GM12878 (cell line): ENCODE measurements around the gene MRPS5. TPM values are rescaled to one million over a fixed set of nuclear protein-coding genes. Genes with fewer than 3 reads are reported as not detected.

ENCODE experiments used
- ATF7 ChIP-seq: fragments of 450-650 bp; IDR thresholded peaks from 2 replicates; pipeline ENCODE4 v1.6.1; 2016; ENCODE audit warnings: low read depth, mild to moderate bottlenecking
- BCL11A ChIP-seq: IDR thresholded peaks from 2 replicates; pipeline ENCODE4 v1.6.1; 2011; ENCODE audit warnings: low read depth, low read length
- CREM ChIP-seq: IDR thresholded peaks from 2 replicates; pipeline ENCODE4 v1.6.1; 2014; ENCODE audit warnings: antibody characterized with exemption, low read depth
- ETV6 ChIP-seq, 2 experiments: fragments of 450-650 bp in 1 of 2; IDR thresholded peaks in 1 of 2; conservative IDR thresholded peaks in 1 of 2; 2 replicates each; pipeline ENCODE4 v1.6.1; 2014; ENCODE audit warnings: antibody characterized with exemption in 1 of 2, borderline replicate concordance in 1 of 2, low read depth in 1 of 2, mild to moderate bottlenecking in 1 of 2, moderate library complexity in 1 of 2
- GABPA ChIP-seq: IDR thresholded peaks from 2 replicates; pipeline ENCODE4 v1.6.1; 2014; ENCODE audit warnings: antibody characterized with exemption, low read depth, mild to moderate bottlenecking, inconsistent platforms
- GATAD2B ChIP-seq: fragments of 450-650 bp; conservative IDR thresholded peaks from 2 replicates; pipeline ENCODE4 v1.6.1; 2017; ENCODE audit warnings: low read depth, mild to moderate bottlenecking, moderate library complexity
- HDAC2 ChIP-seq: fragments of 200-600 bp; sonication (generic); IDR thresholded peaks from 2 replicates; pipeline ENCODE4 v1.6.1; 2017
- IKZF1 ChIP-seq: fragments of 450-650 bp; conservative IDR thresholded peaks from 2 replicates; pipeline ENCODE4 v1.6.1; 2017; ENCODE audit warnings: antibody characterized with exemption, mild to moderate bottlenecking
- IRF4 ChIP-seq: IDR thresholded peaks from 2 replicates; pipeline ENCODE4 v1.6.1; 2011; ENCODE audit warnings: low read depth, low read length
- MEF2B ChIP-seq: fragments of 450-650 bp; IDR thresholded peaks from 2 replicates; pipeline ENCODE4 v1.6.1; 2018; ENCODE audit warnings: mild to moderate bottlenecking, moderate library complexity; ENCODE audit not compliant: partially characterized antibody, poor library complexity, severe bottlenecking
- MLLT1 ChIP-seq: fragments of 450-650 bp; IDR thresholded peaks from 2 replicates; pipeline ENCODE4 v1.6.1; 2016; ENCODE audit warnings: mild to moderate bottlenecking
- NR2C2 ChIP-seq: IDR thresholded peaks from 2 replicates; pipeline ENCODE4 v1.6.1; 2011; ENCODE audit warnings: borderline replicate concordance, low read depth; ENCODE audit not compliant: control insufficient read depth, insufficient read length
- NR2F1 ChIP-seq: fragments of 450-650 bp; conservative IDR thresholded peaks from 2 replicates; pipeline ENCODE4 v1.6.1; 2017; ENCODE audit warnings: mild to moderate bottlenecking
- PAX5 ChIP-seq: IDR thresholded peaks from 2 replicates; pipeline ENCODE4 v1.6.1; 2011; ENCODE audit warnings: low read depth, low read length, borderline replicate concordance
- PAX8 ChIP-seq: fragments of 450-650 bp; IDR thresholded peaks from 2 replicates; pipeline ENCODE4 v1.6.1; 2017; ENCODE audit warnings: mild to moderate bottlenecking, moderate library complexity
- PML ChIP-seq: IDR thresholded peaks from 2 replicates; pipeline ENCODE4 v1.6.1; 2012; ENCODE audit warnings: low read length, inconsistent platforms
- SREBF1 ChIP-seq: IDR thresholded peaks from 2 replicates; pipeline ENCODE4 v1.6.1; 2012; ENCODE audit warnings: mild to moderate bottlenecking, low read length
- STAT3 ChIP-seq: IDR thresholded peaks from 2 replicates; pipeline ENCODE4 v1.6.1; 2011; ENCODE audit warnings: low read depth, low read length, improper control_type of control experiment
- TARDBP ChIP-seq: IDR thresholded peaks from 2 replicates; pipeline ENCODE4 v1.6.1; 2016; ENCODE audit warnings: borderline replicate concordance
- polyA plus RNA-seq, 11 experiments: library from polyadenylated mRNA; depleted of rRNA in 4 of 11; unstranded in 6 of 11; stranded (reverse) in 5 of 11; fragments of >200 nt; fragmentation: Nextera tagmentation in 4 of 11; fragmentation: Illumina TruSeq in 1 of 11; extraction: Ambion mirVana in 4 of 11; extraction: Trizol in 1 of 11; gene quantifications; 1 replicate in 1 of 11; 2 replicates in 10 of 11; pipeline versions ENCODE4 v1.2.1 to v1.2.3, GENCODE V29; 2011 to 2016; ENCODE audit warnings: inconsistent platforms in 2 of 11, missing spikeins in 2 of 11, low read depth in 1 of 11
- total RNA-seq, 4 experiments: library from RNA; depleted of rRNA in 3 of 4; stranded (reverse); fragments of >200 nt in 3 of 4; fragmentation: Illumina TruSeq in 1 of 4; extraction: Trizol in 1 of 4; gene quantifications; 2 replicates each; pipeline versions ENCODE4 v1.2.1 to v1.2.3, GENCODE V29; 2013 to 2021
- TF ChIP-seq, protein P1 (sequence below): fragments of 450-650 bp; formaldehyde crosslinking; IDR thresholded peaks from 2 replicates; pipeline ENCODE4 v1.5.0; 2022; ENCODE audit warnings: mild to moderate bottlenecking, missing genetic modification characterization
- TF ChIP-seq, protein P2 (sequence below): fragments of 150-350 bp; IDR thresholded peaks from 2 replicates; pipeline ENCODE4 v1.6.1; 2014; ENCODE audit warnings: mild to moderate bottlenecking, low read depth, low read length
- TF ChIP-seq, protein P3 (sequence below): IDR thresholded peaks from 2 replicates; pipeline ENCODE4 v1.6.1; 2011; ENCODE audit warnings: low read depth, low read length, improper control_type of control experiment, borderline replicate concordance
- TF ChIP-seq, protein P4 (sequence below): fragments of 450-650 bp; IDR thresholded peaks from 2 replicates; pipeline ENCODE4 v1.6.1; 2017; ENCODE audit warnings: mild to moderate bottlenecking, low read depth, inconsistent platforms; ENCODE audit not compliant: poor library complexity, severe bottlenecking

MRPS5 gene
- total and polyA plus RNA-seq, 10 of the 15 experiments (the other 5 are each of a cell fraction or from before 2014, with no cell fraction given): 54.8 to 93.0 (median 76.3) TPM

GRCh38 chr2:95053543-95053942 lies 68.1 kb downstream of the MRPS5 start (continued):
- TF ChIP-seq STAT3: no peak
- no peak for TF ChIP-seq NR2C2
- no peak for TF ChIP-seq GABPA
- TF ChIP-seq IKZF1: no peak
- no peak for TF ChIP-seq HDAC2
- TF ChIP-seq, protein P1, sequence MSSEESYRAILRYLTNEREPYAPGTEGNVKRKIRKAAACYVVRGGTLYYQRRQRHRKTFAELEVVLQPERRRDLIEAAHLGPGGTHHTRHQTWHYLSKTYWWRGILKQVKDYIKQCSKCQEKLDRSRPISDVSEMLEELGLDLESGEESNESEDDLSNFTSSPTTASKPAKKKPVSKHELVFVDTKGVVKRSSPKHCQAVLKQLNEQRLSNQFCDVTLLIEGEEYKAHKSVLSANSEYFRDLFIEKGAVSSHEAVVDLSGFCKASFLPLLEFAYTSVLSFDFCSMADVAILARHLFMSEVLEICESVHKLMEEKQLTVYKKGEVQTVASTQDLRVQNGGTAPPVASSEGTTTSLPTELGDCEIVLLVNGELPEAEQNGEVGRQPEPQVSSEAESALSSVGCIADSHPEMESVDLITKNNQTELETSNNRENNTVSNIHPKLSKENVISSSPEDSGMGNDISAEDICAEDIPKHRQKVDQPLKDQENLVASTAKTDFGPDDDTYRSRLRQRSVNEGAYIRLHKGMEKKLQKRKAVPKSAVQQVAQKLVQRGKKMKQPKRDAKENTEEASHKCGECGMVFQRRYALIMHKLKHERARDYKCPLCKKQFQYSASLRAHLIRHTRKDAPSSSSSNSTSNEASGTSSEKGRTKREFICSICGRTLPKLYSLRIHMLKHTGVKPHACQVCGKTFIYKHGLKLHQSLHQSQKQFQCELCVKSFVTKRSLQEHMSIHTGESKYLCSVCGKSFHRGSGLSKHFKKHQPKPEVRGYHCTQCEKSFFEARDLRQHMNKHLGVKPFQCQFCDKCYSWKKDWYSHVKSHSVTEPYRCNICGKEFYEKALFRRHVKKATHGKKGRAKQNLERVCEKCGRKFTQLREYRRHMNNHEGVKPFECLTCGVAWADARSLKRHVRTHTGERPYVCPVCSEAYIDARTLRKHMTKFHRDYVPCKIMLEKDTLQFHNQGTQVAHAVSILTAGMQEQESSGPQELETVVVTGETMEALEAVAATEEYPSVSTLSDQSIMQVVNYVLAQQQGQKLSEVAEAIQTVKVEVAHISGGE (CRISPR knock-in tag): no peak
- TF ChIP-seq, protein P2, sequence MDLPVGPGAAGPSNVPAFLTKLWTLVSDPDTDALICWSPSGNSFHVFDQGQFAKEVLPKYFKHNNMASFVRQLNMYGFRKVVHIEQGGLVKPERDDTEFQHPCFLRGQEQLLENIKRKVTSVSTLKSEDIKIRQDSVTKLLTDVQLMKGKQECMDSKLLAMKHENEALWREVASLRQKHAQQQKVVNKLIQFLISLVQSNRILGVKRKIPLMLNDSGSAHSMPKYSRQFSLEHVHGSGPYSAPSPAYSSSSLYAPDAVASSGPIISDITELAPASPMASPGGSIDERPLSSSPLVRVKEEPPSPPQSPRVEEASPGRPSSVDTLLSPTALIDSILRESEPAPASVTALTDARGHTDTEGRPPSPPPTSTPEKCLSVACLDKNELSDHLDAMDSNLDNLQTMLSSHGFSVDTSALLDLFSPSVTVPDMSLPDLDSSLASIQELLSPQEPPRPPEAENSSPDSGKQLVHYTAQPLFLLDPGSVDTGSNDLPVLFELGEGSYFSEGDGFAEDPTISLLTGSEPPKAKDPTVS: no peak
- no peak for TF ChIP-seq ETV6 (conservative IDR thresholded peaks at IDR 0.05 in 1 of 2, IDR thresholded peaks at IDR 0.05 in 1 of 2; ENCODE audit: borderline replicate concordance in 1 of 2, low read depth in 1 of 2)
- TF ChIP-seq GATAD2B: no peak
- no peak for TF ChIP-seq MLLT1
- no peak for TF ChIP-seq ATF7
- no peak for TF ChIP-seq PAX8
- no peak for TF ChIP-seq MEF2B
- TF ChIP-seq PAX5: no peak
- TF ChIP-seq, protein P3, sequence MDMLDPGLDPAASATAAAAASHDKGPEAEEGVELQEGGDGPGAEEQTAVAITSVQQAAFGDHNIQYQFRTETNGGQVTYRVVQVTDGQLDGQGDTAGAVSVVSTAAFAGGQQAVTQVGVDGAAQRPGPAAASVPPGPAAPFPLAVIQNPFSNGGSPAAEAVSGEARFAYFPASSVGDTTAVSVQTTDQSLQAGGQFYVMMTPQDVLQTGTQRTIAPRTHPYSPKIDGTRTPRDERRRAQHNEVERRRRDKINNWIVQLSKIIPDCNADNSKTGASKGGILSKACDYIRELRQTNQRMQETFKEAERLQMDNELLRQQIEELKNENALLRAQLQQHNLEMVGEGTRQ: no peak
- TF ChIP-seq BCL11A: no peak
- no peak for TF ChIP-seq TARDBP
- no peak for TF ChIP-seq CREM
- no peak for TF ChIP-seq SREBF1
- no peak for TF ChIP-seq IRF4
- no peak for TF ChIP-seq NR2F1
- TF ChIP-seq, protein P4, sequence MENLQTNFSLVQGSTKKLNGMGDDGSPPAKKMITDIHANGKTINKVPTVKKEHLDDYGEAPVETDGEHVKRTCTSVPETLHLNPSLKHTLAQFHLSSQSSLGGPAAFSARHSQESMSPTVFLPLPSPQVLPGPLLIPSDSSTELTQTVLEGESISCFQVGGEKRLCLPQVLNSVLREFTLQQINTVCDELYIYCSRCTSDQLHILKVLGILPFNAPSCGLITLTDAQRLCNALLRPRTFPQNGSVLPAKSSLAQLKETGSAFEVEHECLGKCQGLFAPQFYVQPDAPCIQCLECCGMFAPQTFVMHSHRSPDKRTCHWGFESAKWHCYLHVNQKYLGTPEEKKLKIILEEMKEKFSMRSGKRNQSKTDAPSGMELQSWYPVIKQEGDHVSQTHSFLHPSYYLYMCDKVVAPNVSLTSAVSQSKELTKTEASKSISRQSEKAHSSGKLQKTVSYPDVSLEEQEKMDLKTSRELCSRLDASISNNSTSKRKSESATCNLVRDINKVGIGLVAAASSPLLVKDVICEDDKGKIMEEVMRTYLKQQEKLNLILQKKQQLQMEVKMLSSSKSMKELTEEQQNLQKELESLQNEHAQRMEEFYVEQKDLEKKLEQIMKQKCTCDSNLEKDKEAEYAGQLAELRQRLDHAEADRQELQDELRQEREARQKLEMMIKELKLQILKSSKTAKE: no peak
- TF ChIP-seq PML: no peak
